PC-9 (cell line): Measurements from ENCODE around the gene RHOBTB3.

Source experiments
- EZH2 ChIP-seq: fragments of 200-600 bp; sonication (generic); IDR thresholded peaks from 2 replicates; pipeline ENCODE4 v1.8.0; 2017; ENCODE audit warnings: antibody characterized with exemption, low read depth
- TF ChIP-seq, protein P1 (sequence below): fragments of 200-600 bp; sonication (generic); conservative IDR thresholded peaks from 2 replicates; pipeline ENCODE4 v1.6.1; 2017; ENCODE audit warnings: mixed run types, antibody characterized with exemption, mild to moderate bottlenecking, moderate library complexity

DNA sequence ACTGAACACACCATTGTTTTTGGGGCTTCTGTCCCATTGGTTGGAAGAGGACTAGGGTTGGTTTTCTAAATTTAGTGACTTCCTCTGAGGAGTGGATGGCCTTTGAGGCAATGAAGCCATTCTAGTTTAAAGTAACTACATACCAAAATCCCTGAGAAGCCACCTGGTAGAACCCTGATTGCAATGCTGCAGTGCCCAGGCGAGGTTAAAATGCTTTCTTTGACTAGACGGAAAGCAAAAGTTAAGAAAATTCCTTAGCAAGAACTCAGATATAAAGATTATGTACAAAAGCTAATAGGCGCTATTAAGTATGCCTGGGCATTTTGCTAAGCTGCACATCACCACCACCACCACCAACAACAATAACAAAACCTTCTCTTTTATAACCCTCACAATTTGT is 70.8 kb downstream of the RHOBTB3 start:
- TF ChIP-seq, protein P1, sequence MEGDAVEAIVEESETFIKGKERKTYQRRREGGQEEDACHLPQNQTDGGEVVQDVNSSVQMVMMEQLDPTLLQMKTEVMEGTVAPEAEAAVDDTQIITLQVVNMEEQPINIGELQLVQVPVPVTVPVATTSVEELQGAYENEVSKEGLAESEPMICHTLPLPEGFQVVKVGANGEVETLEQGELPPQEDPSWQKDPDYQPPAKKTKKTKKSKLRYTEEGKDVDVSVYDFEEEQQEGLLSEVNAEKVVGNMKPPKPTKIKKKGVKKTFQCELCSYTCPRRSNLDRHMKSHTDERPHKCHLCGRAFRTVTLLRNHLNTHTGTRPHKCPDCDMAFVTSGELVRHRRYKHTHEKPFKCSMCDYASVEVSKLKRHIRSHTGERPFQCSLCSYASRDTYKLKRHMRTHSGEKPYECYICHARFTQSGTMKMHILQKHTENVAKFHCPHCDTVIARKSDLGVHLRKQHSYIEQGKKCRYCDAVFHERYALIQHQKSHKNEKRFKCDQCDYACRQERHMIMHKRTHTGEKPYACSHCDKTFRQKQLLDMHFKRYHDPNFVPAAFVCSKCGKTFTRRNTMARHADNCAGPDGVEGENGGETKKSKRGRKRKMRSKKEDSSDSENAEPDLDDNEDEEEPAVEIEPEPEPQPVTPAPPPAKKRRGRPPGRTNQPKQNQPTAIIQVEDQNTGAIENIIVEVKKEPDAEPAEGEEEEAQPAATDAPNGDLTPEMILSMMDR = no peak
- no peak for TF ChIP-seq EZH2
